ENCODE results near the gene MMP15.
"Not testable (repeated sequence)": the region's sequence is repeated elsewhere in the genome, so short reads cannot be mapped to it uniquely, and the experiment has no call there.

The MMP15 gene

GRCh38 chr16:58025351-58026138 is at the start of gene MMP15:
Gene MMP15 (plus strand): TSS chr16:58025754. CDS start chr16:58026351, 597 bp downstream.
- peak; percentile 31 to 44 for DNase-seq (ENCODE audit: low read depth in 2 of 2)

GRCh38 chr16:57976331-57976796 is 49.2 kb upstream of the MMP15 start:
- no peak for DNase-seq (ENCODE audit: low read depth in 2 of 2)

- no peak for DNase-seq (ENCODE audit: low read depth in 2 of 2)
Measured at GRCh38 chr16:57977418-57978069, 48.0 kb upstream of the MMP15 start.

GRCh38 chr16:57978070-57978465 is 47.5 kb upstream of the MMP15 start:
- not testable (repeated sequence) for DNase-seq (ENCODE audit: low read depth in 2 of 2)

- no peak for DNase-seq (ENCODE audit: low read depth in 2 of 2)
Measured at GRCh38 chr16:57979006-57979585, 46.5 kb upstream of the MMP15 start.

- DNase-seq (ENCODE audit: low read depth in 2 of 2), result no peak
Measured at GRCh38 chr16:57981636-57982035, 43.9 kb upstream of the MMP15 start.

GRCh38 chr16:57982385-57982784 is 43.2 kb upstream of the MMP15 start:
- DNase-seq (ENCODE audit: low read depth in 2 of 2), result no peak

- peak; percentile 89 to 91 for DNase-seq (ENCODE audit: low read depth in 2 of 2)
Measured at GRCh38 chr16:57984443-57985203, 40.9 kb upstream of the MMP15 start.

- no peak for DNase-seq (ENCODE audit: low read depth in 2 of 2)
Measured at GRCh38 chr16:57985204-57986181, 40.1 kb upstream of the MMP15 start.

- no peak for DNase-seq (ENCODE audit: low read depth in 2 of 2)
Measured at GRCh38 chr16:57986196-57986595, 39.4 kb upstream of the MMP15 start.

- no peak for DNase-seq (ENCODE audit: low read depth in 2 of 2)
Measured at GRCh38 chr16:57987441-57988177, 37.9 kb upstream of the MMP15 start.

GRCh38 chr16:57988929-57989328 is 36.6 kb upstream of the MMP15 start:
- DNase-seq (ENCODE audit: low read depth in 2 of 2), result no peak

- no peak for DNase-seq (ENCODE audit: low read depth in 2 of 2)
Measured at GRCh38 chr16:57991551-57992059, 33.9 kb upstream of the MMP15 start.

GRCh38 chr16:57992084-57992483 is 33.5 kb upstream of the MMP15 start:
- DNase-seq (ENCODE audit: low read depth in 2 of 2), result no peak

- DNase-seq (ENCODE audit: low read depth in 2 of 2), result no peak
Measured at GRCh38 chr16:57993438-57993837, 32.1 kb upstream of the MMP15 start.

GRCh38 chr16:57993897-57994296 is 31.7 kb upstream of the MMP15 start:
- no peak for DNase-seq (ENCODE audit: low read depth in 2 of 2)

- DNase-seq (ENCODE audit: low read depth in 2 of 2), result no peak
Measured at GRCh38 chr16:57994361-57994760, 31.2 kb upstream of the MMP15 start.

GRCh38 chr16:57994778-57995177 is 30.8 kb upstream of the MMP15 start:
- peak in 1 of 2 donors; percentile 33 for DNase-seq (ENCODE audit: low read depth in 2 of 2)

- no peak for DNase-seq (ENCODE audit: low read depth in 2 of 2)
Measured at GRCh38 chr16:57995721-57996405, 29.7 kb upstream of the MMP15 start.

All from stimulated activated CD4-positive, alpha-beta T cell treated with anti-CD3 and anti-CD28 coated beads, Interleukin-4, amount 100 ng/mL, for 48 hours (primary cell).